Measurements from ENCODE around the gene AGRP.

The AGRP gene, protein sequence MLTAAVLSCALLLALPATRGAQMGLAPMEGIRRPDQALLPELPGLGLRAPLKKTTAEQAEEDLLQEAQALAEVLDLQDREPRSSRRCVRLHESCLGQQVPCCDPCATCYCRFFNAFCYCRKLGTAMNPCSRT

GRCh38 chr16:67483150-67483549 lies at the start of gene AGRP:
Gene AGRP, minus strand, starts transcription at chr16:67483547. Its CDS starts 149 bp downstream, at chr16:67483398.
- DNase-seq = no peak
- intact Hi-C loops (cut with DNase I) = no loop called here

DNA sequence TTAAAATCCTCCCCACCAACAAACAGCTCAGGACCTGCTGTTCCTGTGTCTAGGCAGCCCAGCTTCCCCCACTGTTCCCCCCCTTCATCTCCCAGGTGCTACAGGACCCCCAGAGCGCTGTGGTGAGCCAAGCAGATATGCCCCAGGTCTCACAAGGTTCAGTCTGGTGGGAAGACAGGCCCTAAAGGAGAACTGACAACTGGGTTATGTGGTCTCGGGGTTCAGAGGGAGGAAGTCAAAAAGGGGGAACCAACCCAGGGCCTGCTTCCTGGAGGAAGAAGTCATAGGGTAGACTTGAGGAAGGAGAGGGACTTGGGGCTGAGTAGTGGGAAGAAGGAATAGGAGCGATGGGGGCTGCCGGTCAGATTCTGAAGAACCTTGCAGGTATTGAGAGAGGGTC lies 47.9 kb upstream of the AGRP start:
- peak in 7 of 42 donors; percentile 29 to 53 (median 38) for DNase-seq
- intact Hi-C loops (cut with DNase I) = no loop called here

GRCh38 chr16:67530013-67530939 lies 46.9 kb upstream of the AGRP start:
- intact Hi-C loops (cut with DNase I) = no loop called here
- peak in 35 of 42 donors; percentile 40 to 83 (median 66) for DNase-seq

DNA sequence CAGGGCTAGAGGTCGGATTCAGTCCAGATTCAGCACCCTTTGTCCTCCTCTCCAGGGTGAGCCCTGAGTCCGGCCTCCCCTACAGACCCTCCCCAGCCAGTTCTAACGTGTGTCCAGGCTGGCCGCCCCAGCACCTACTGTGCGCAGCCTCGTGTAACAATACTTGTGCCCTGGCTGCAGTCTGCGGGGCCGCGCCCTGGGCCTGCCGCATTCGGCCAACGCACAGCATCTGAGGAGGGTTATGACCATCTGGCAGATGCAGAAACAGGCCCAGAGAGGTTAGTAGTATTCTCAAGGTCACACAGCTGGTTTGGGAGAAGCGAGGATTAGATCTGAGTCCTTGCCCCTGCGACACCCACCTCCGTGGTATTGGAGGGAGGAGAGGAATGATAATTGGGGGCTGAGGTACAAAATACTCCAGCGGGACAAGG lies 46.2 kb upstream of the AGRP start:
- intact Hi-C loops (cut with DNase I) = loop anchor here (5.0 kb wide), 1 partner anchor 33 kb away; the partner anchor contains the start of gene CTCF
- peak in 3 of 42 donors; percentile 15 to 50 (median 27) for DNase-seq

GRCh38 chr16:67528870-67529581 lies 45.7 kb upstream of the AGRP start:
- intact Hi-C loops (cut with DNase I) = loop anchor here (5.0 kb wide), 1 partner anchor 33 kb away; the partner anchor contains the start of gene CTCF
- DNase-seq = peak in 13 of 42 donors; percentile 22 to 67 (median 51)

- intact Hi-C loops (cut with DNase I) = loop anchor here (5.0 kb wide), 1 partner anchor 34 kb away; the partner anchor contains the start of gene CTCF
- peak in 39 of 42 donors; percentile 52 to 88 (median 76) for DNase-seq
Measured at GRCh38 chr16:67528222-67528869, 45.0 kb upstream of the AGRP start, which contains the start of gene RIPOR1. Gene RIPOR1, plus strand, starts transcription at chr16:67528829. Its CDS starts 9,618 bp downstream, at chr16:67538447.

GRCh38 chr16:67526149-67526791 lies 42.9 kb upstream of the AGRP start:
- DNase-seq = no peak
- intact Hi-C loops (cut with DNase I) = loop anchor here (5.0 kb wide), 1 partner anchor 36 kb away; the partner anchor contains the start of gene CTCF

GRCh38 chr16:67525176-67525860 lies 42.0 kb upstream of the AGRP start:
- DNase-seq = no peak
- intact Hi-C loops (cut with DNase I) = loop anchor here (5.0 kb wide), 1 partner anchor 37 kb away; the partner anchor contains the start of gene CTCF

DNA sequence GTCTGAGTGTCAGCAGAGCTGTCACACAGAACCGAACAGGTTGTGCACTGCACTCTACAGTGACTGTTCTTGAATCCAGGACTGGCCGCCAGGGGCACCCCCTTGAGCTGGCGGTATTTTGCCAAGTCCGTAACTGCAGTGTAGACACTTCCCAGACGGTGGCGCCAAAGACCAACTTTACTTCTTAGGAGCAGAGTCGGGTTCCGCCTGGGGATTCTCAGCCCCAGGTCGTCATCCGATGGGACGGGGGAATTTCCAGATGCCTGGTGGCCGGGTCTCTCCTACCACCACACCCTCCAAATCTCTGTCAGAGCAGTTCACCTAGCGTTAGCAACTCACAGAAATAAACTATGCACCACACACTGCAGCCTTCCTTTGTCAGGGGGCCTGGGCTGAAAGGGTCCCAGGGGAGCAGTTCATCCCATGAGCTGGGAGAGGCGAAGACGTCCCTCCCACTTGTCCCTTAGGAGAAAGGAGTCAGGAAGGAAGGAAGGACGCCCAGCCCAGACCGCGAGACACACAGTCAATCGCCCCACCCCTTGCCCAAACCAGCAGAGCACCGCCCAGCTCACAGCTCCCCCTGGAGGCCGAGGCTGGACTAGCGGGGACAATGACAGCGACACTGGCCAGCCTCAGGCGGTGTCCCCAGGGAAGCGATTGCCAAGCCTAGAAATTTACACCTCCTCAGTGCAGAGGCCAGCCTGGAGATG lies 37.9 kb upstream of the AGRP start:
- DNase-seq = peak; percentile 88 to 98 (median 96)
- intact Hi-C loops (cut with DNase I) = loop anchor here (5.0 kb wide), 1 partner anchor 146 kb away; the partner anchor contains the start of genes C16orf86 and ENKD1

DNA sequence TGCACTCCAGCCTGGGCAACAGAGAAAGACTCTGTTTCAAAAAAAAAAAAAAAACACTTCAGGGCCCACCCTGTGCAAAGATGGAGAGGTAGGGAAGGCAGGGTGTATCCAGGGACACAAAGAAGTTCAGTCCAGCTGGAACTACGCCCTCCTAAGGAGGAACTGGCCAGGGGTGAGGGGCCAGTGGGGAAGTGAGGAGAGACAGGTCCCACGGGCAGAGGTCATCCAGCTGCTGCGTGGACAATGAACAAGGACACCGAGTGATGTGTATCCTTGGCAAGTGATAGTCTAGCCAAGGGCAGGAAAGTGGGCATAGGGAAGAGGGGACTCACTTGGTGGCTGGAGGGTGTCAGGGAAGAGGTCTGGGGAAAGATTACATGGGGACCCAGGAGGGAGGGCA lies 35.9 kb upstream of the AGRP start:
- intact Hi-C loops (cut with DNase I) = no loop called here
- DNase-seq = no peak

DNA sequence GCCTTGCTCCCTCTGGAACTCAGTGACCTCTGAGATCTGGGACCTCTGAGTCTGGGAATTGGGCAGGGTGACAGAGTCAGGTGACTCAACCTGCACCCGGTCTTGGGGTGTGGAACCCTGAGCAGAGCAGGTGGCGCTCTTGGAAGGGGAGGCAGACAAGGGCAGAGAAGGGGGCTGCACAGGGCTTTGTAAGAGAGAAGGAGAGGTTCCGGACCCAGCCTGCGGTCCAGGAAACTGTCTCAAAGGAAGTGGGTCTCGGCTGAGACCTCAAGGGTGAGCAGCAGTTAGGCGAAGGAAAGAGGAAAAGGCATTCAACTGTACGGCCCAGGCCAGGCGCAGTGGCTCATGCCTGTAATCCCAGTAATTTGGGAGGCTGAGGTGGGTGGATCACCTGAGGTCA lies 35.3 kb upstream of the AGRP start:
- no peak for DNase-seq
- intact Hi-C loops (cut with DNase I) = no loop called here

GRCh38 chr16:67517661-67518423 lies 34.5 kb upstream of the AGRP start:
- no peak for DNase-seq
- intact Hi-C loops (cut with DNase I) = no loop called here

DNA sequence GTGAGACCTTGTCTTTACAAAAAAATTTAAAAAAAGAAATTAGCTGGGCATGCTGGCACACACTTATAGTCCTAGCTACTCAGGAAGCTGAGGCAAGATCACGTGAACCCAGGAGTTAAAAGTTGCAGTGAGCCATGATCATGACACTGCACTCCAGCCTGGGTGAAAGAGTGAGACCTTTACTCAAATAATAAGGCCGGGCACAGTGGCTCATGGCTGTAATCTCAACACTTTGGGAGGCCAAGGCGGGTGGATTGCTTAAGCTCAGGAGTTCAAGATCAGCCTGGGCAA lies 33.8 kb upstream of the AGRP start:
- intact Hi-C loops (cut with DNase I) = no loop called here
- no peak for DNase-seq

- DNase-seq = peak in 1 of 42 donors; percentile 21
- intact Hi-C loops (cut with DNase I) = no loop called here
Measured at GRCh38 chr16:67516296-67517154, 33.2 kb upstream of the AGRP start.

- intact Hi-C loops (cut with DNase I) = no loop called here
Measured at GRCh38 chr16:67514382-67514828, 31.1 kb upstream of the AGRP start.

More at GRCh38 chr16:67514382-67514828, 31.1 kb upstream of the AGRP start:
- peak in 36 of 42 donors; percentile 22 to 85 (median 61) for DNase-seq
